ENCODE data around the gene NAB2.

Gene NAB2

GRCh38 chr12:57135527-57136326 lies 46.8 kb downstream of the NAB2 start:
- no peak for DNase-seq

GRCh38 chr12:57138526-57139272 lies 49.8 kb downstream of the NAB2 start:
- no peak for DNase-seq

GRCh38 chr12:57139796-57140649 lies 51.1 kb downstream of the NAB2 start:
- no peak for DNase-seq

GRCh38 chr12:57141249-57141648 lies 52.3 kb downstream of the NAB2 start:
- DNase-seq = no peak

- no peak for DNase-seq
Measured at GRCh38 chr12:57142121-57142520, 53.2 kb downstream of the NAB2 start.

GRCh38 chr12:57142727-57143126 lies 53.8 kb downstream of the NAB2 start:
- DNase-seq = no peak

- DNase-seq = no peak
Measured at GRCh38 chr12:57143454-57143853, 54.5 kb downstream of the NAB2 start.
